Brain pericyte (primary cell): ENCODE data around the gene MTMR3.

Source experiments
- DNase-seq: peaks from one replicate; pipeline ENCODE4 v3.0.0-alpha.2; 2012; ENCODE audit warnings: low read depth, low spot score

Gene MTMR3

DNA sequence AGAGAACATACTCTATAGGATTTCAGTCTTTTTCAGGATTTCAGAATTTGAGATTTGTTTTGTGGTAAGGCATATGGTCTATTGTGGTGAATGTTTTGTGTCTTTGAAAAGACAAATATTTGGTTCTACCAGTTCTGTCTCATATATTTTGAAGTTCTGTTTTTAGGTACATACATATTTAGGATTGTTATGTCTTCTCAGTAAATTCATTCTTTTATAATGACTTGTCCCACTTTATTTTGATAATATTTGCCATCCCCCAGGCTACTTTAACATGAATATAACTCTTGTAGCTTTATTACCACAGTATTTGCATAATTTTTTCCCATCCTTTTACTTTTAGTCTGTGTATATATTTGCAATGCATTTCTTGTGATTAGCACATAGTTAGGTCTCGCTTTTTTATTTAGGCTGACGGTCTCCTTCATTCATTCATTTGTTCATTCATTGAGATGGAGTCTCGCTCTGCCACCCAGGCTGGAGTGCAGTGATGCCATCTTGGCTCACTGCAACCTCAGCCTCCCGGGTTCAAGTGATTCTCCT, 32.1 kb downstream of the MTMR3 start:
- no peak for DNase-seq

DNA sequence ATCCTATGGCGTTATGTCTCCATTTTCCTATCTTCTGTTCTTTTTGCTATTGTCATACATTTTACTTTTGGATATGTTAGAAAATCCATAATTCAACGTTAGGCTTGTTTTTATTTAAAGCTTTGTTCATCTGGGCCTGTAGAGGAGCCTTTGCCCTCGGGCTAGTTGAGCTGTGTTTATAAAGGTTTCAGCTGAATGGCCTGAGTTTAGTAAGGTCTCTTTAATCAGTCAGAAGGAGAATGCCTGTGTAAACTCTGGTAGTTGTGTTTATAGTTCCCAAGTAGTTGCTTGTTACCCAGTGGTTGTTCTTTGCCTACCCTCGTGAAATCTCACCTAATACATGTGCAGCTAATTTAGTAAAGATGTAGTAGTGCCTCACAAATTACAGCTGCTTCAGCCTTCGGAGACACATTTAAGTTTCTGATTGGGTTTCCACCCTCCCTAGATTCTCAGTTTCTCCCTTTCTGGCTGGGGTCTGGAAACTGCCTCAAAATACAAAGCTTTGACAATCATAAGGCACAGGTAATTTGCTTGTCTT, 33.1 kb downstream of the MTMR3 start:
- DNase-seq, result no peak

GRCh38 chr22:29917052-29917902, 34.3 kb downstream of the MTMR3 start:
- DNase-seq, result no peak

GRCh38 chr22:29925402-29925801, 42.4 kb downstream of the MTMR3 start:
- no peak for DNase-seq

DNA sequence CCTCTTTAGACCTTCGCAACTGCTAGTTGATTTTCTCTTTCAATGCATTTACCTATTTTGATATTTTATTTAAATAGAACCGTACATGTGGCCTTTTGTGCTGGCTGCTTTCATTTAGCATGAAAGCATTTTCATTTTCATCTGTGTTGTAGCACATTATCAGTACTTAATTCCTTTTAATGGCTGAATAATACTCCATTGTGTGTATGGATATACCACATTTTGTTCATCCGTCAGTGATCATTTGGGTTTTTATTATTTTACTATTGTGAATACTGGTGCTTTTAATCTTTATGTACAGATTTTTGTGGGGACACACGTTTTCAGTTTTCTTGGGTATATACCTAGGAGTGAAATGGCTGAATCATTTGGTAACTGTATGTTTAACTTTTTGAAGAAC, 43.1 kb downstream of the MTMR3 start:
- no peak for DNase-seq

- DNase-seq, result no peak
These were observed 49.2 kb downstream of the MTMR3 start for GRCh38 chr22:29932136-29932535.

GRCh38 chr22:29933619-29934018, 50.6 kb downstream of the MTMR3 start:
- no peak for DNase-seq

DNA sequence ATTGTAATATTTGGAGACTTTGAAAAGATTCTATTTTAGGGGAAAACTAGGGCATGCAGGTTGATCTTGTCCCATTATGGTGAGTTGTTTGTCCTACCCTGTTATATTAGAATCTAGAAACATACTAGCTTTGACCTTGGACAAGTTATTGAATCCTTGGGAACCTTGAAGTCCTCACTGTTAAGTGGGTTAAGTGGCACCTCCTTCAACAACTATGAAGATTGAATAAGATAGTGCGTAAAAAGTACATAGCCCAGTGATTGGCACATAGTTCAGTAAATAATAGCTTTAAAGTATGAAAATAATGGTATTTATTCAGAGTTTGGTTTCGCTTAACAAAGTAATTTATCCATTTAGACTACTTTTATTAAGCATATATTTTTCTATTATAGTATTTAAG, 51.6 kb downstream of the MTMR3 start:
- DNase-seq, result no peak

GRCh38 chr22:29936186-29936585, 53.2 kb downstream of the MTMR3 start:
- DNase-seq, result no peak

DNA sequence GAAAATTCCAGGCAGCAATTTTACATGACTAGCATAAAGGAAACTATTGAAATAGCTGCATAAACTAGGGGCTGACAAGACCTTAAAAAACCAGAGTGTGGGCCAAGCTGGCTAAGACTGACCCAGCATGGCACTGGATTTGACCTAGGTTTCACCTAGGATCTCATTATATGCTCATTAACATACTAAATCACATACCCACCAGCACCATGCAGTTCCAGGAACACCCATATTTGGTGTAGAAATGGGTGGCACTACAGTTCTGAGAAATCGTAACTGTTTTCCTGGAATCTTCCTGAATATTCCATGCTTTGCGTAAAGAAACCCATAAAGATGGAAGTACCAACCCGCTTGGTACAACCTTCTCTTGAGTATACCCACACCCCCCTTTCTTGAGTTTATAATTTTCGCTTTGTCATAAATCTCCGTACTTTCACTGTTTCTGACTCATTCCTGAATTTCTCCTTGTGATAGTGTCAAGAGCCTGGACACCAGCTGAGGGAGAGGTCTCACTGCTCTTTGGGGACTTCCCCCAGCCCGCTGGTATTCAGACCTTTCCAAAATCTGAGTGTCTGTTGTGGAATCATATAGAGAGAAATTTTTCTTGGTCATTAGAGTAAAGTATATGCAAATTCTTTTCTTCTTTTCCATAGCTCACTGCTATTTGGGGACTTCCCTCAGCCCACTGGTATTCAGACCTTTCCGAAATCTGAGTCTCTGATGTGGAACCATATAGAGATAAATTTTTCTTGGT, 55.1 kb downstream of the MTMR3 start:
- no peak for DNase-seq

GRCh38 chr22:29940526-29940925, 57.6 kb downstream of the MTMR3 start:
- no peak for DNase-seq

- no peak for DNase-seq
These were observed 61.4 kb downstream of the MTMR3 start for GRCh38 chr22:29944339-29944738.

DNA sequence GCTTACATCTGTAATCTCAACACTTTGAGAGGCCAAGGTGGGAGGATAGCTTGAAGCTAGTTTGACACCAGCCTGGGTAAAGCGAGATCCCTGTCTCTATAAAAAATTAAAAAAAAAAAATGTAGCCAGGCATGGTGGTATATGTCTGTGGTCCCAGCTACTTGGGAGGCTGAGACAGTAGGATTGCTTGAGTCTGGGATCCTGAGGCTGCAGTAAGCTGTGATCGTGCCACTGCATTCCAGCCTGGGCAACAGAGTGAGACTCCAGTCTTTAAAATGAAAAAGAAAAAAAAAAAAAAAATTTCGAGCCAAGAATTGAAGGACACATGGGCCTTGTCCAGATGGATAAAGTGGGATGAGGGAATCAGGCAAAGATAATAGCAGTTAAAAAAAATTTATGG, 62.5 kb downstream of the MTMR3 start:
- DNase-seq, result no peak

- no peak for DNase-seq
These were observed 63.2 kb downstream of the MTMR3 start for GRCh38 chr22:29946220-29946619.

GRCh38 chr22:29947410-29948384, 64.7 kb downstream of the MTMR3 start:
- DNase-seq, result no peak

DNA sequence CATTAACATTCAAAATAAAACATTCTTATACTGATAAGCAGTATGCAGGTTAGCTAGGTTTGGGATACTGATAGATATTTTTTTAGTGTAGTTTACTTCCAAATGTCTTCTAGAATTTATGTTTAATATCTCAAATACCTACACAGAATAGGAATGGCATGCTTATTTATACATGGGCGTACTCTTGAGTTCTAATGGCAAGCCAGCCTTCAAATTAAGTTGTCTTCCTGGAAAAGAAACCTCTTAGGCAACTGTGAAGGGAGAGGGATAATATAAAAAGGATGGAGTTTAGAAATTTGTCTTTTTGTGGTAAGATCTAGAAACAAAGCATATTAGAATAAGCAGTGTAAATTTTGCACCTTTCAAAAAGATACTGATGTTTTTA, 65.4 kb downstream of the MTMR3 start:
- no peak for DNase-seq

DNA sequence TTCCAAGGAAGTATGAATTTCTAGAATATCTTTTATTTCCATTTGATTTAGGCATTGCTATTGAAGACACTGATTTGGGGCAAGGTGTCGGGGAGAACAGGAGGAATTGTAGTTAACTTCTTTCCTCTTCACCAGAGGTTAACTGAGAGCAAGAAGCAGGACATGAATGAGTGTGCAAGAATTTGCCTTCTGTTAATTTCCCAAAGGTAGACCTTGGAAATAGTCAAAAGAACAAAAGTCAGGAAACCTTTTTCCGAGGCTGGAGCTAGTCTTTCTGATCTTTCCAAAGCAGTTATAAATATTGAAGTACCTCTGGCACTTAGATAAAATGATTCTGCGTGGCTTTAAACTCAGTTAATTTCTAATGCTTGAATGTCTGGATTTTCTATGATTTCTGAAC, 66.9 kb downstream of the MTMR3 start:
- DNase-seq, result no peak

DNA sequence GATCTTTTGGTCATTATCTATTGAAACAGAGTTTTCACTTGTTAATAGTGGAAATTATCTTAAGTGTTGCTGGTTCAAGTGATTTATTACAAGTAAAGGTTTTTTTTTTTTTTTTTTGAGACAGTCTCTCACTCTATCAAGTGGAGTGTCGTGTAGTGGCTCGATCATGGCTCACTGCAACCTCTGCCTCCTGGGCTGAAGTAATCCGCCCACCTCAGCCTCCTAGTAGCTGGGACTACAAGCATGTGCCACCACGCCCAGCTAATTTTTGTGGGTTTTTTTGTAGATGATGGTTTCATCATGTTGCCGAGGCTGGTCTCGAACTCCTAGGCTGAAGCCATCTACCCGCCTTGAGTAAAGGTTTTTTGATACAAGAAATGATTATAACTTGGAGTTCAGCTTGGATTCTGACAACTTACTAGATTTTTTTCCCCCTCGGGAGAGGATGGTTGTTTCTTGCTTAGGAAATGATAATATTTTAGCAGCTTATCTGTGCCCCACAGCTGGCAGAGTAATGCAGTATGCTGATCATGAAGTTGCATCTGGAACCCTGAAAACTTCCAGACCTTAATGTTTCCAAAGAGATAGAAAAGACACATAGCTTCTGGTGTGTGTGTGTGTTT, 68.9 kb downstream of the MTMR3 start:
- DNase-seq, result no peak

GRCh38 chr22:29954203-29954855, 71.4 kb downstream of the MTMR3 start:
- no peak for DNase-seq

- DNase-seq, result no peak
These were observed 73.7 kb downstream of the MTMR3 start for GRCh38 chr22:29956680-29957079.
